Liver (tissue), 9 donors: ENCODE measurements around the gene KYNU. TPM values are rescaled to one million over a fixed set of nuclear protein-coding genes. Genes with fewer than 3 reads are reported as not detected.

Experiments used
- DNase-seq: peaks from one replicate; pipeline ENCODE4 v3.0.0-alpha.2; 2017; ENCODE audit warnings: low spot score
- H3K27ac ChIP-seq, 2 donors: one replicate each; pipeline ENCODE4 v1.7.0; 2013; ENCODE audit warnings: inconsistent platforms in 2 of 2, low read length in 2 of 2, control low read depth in 1 of 2, low read depth in 1 of 2, mild to moderate bottlenecking in 1 of 2
- H3K27me3 ChIP-seq, 4 donors: one replicate each; pipeline versions ENCODE4 v1.6.1 to v1.7.0; 2013; ENCODE audit warnings: low read length in 3 of 4, inconsistent platforms in 1 of 4, mild to moderate bottlenecking in 1 of 4, moderate library complexity in 1 of 4; ENCODE audit not compliant: control insufficient read depth in 4 of 4, insufficient read depth in 4 of 4
- H3K36me3 ChIP-seq, 4 donors: one replicate each; pipeline versions ENCODE4 v1.6.1 to v1.7.0; 2013; ENCODE audit warnings: low read length in 3 of 4, mild to moderate bottlenecking in 3 of 4, low read depth in 1 of 4, moderate library complexity in 1 of 4; ENCODE audit not compliant: control insufficient read depth in 4 of 4, insufficient read depth in 3 of 4
- H3K4me1 ChIP-seq, 4 donors: one replicate each; pipeline versions ENCODE4 v1.6.1 to v1.7.0; 2013; ENCODE audit warnings: low read length in 3 of 4, mild to moderate bottlenecking in 3 of 4, moderate library complexity in 1 of 4; ENCODE audit not compliant: control insufficient read depth in 4 of 4, insufficient read depth in 4 of 4
- H3K4me3 ChIP-seq, 3 donors: one replicate each; pipeline versions ENCODE4 v1.6.1 to v1.7.0; 2013; ENCODE audit warnings: low read length in 3 of 3, control low read depth in 1 of 3, low read depth in 1 of 3, mild to moderate bottlenecking in 1 of 3
- H3K9ac ChIP-seq, 2 donors: one replicate each; pipeline ENCODE4 v1.7.0; 2013; ENCODE audit warnings: low read length in 2 of 2, mild to moderate bottlenecking in 2 of 2, moderate library complexity in 2 of 2, control low read depth in 1 of 2, low read depth in 1 of 2
- H3K9me3 ChIP-seq, 4 donors: one replicate each; pipeline versions ENCODE4 v1.6.1 to v1.7.0; 2013; ENCODE audit warnings: low read length in 3 of 4; ENCODE audit not compliant: control insufficient read depth in 4 of 4
- EGR1 ChIP-seq, 2 donors: IDR thresholded peaks; 2 replicates each; pipeline ENCODE4 v1.6.1; 2016 to 2018; ENCODE audit warnings: antibody characterized with exemption in 2 of 2, low read depth in 2 of 2
- FOXA1 ChIP-seq: IDR thresholded peaks from 2 replicates; pipeline ENCODE4 v1.6.1; 2016; ENCODE audit warnings: antibody characterized with exemption
- FOXA2 ChIP-seq: IDR thresholded peaks from 2 replicates; pipeline ENCODE4 v1.6.1; 2016; ENCODE audit warnings: antibody characterized with exemption
- GABPA ChIP-seq, 2 donors: IDR thresholded peaks in 1 of 2; conservative IDR thresholded peaks in 1 of 2; 2 replicates each; pipeline ENCODE4 v1.6.1; 2016; ENCODE audit warnings: antibody characterized with exemption in 2 of 2, mild to moderate bottlenecking in 1 of 2, moderate library complexity in 1 of 2
- HNF4A ChIP-seq, 2 donors: conservative IDR thresholded peaks; 2 replicates each; pipeline ENCODE4 v1.6.1; 2016; ENCODE audit warnings: antibody characterized with exemption in 2 of 2, mild to moderate bottlenecking in 2 of 2
- HNF4G ChIP-seq: IDR thresholded peaks from 2 replicates; pipeline ENCODE4 v1.6.1; 2016; ENCODE audit warnings: antibody characterized with exemption
- JUND ChIP-seq, 2 donors: IDR thresholded peaks; 2 replicates each; pipeline ENCODE4 v1.6.1; 2016; ENCODE audit warnings: antibody characterized with exemption in 2 of 2
- NR2F2 ChIP-seq: IDR thresholded peaks from 2 replicates; pipeline ENCODE4 v1.6.1; 2016; ENCODE audit warnings: antibody characterized with exemption
- RAD21 ChIP-seq, 2 donors: IDR thresholded peaks; 2 replicates each; pipeline ENCODE4 v1.6.1; 2016; ENCODE audit warnings: antibody characterized with exemption in 2 of 2, mild to moderate bottlenecking in 2 of 2
- REST ChIP-seq: IDR thresholded peaks from 2 replicates; pipeline ENCODE4 v1.6.1; 2016; ENCODE audit warnings: antibody characterized with exemption, mild to moderate bottlenecking
- RXRA ChIP-seq, 2 donors: IDR thresholded peaks; 2 replicates each; pipeline ENCODE4 v1.6.1; 2017 to 2018; ENCODE audit warnings: antibody characterized with exemption in 2 of 2, mild to moderate bottlenecking in 1 of 2
- SP1 ChIP-seq: IDR thresholded peaks from 2 replicates; pipeline ENCODE4 v1.6.1; 2018; ENCODE audit warnings: antibody characterized with exemption, mild to moderate bottlenecking
- TAF1 ChIP-seq: conservative IDR thresholded peaks from 2 replicates; pipeline ENCODE4 v1.6.1; 2016; ENCODE audit warnings: antibody characterized with exemption, mild to moderate bottlenecking
- YY1 ChIP-seq: IDR thresholded peaks from 2 replicates; pipeline ENCODE4 v1.6.1; 2016; ENCODE audit warnings: antibody characterized with exemption, mild to moderate bottlenecking
- WGBS: extraction: QIAGEN DNeasy Blood & Tissue Kit; methylation state at CpG from one replicate; pipeline ENCODE4 v1.1.7; 2013; 5-methylcytosine and 5-hydroxymethylcytosine counted together
- polyA plus RNA-seq, 2 donors: library from polyadenylated mRNA; stranded (reverse) in 1 of 2; unstranded in 1 of 2; fragments of 200-250 nt in 1 of 2; fragments of >200 nt in 1 of 2; fragmentation: Nextera tagmentation in 1 of 2; extraction: Ambion mirVana in 1 of 2; gene quantifications; one replicate each; pipeline versions ENCODE4 v1.2.1 to v1.2.3, GENCODE V29; 2013 to 2015
- total RNA-seq, 2 donors: library from RNA; depleted of rRNA; stranded (reverse); fragments of >200 nt; gene quantifications; one replicate each; pipeline ENCODE4 v1.2.3, GENCODE V29; 2014
- TF ChIP-seq, protein P1 (sequence below): IDR thresholded peaks from 2 replicates; pipeline ENCODE4 v1.6.1; 2016; ENCODE audit warnings: antibody characterized with exemption
- TF ChIP-seq, protein P2 (sequence below): fragments of 150-350 bp; IDR thresholded peaks from 2 replicates; pipeline ENCODE4 v1.5.1; 2017; ENCODE audit warnings: improper control_type of control experiment, low read depth, low read length; ENCODE audit not compliant: missing input control
- TF ChIP-seq, protein P3 (sequence below): IDR thresholded peaks from 2 replicates; pipeline ENCODE4 v1.6.1; 2016; ENCODE audit warnings: antibody characterized with exemption
- TF ChIP-seq, protein P4 (sequence below): IDR thresholded peaks from 2 replicates; pipeline ENCODE4 v1.6.1; 2016; ENCODE audit warnings: antibody characterized with exemption
- donor health status: healthy.
- donor health status: healthy.
- donor health status: healthy.
- donor health status: healthy.
- donor health status: healthy.

The KYNU gene
- total and polyA plus RNA-seq, 4 donors: 24.0 to 64.3 (median 32.8) TPM

- Histone ChIP-seq H3K4me3 (no peak overlapping the region), H3K4me1 (peaks cover 0 to 14% (median 9%) of the 10 kb centered on the region in 4 donors), H3K27me3 (no peaks in the 10 kb centered on the region), H3K27ac (no peak overlapping the region), H3K36me3 (peaks cover 0 to 3% (median 0%) of the 10 kb centered on the region in 4 donors), H3K9ac (no peak overlapping the region), H3K9me3 (no peaks in the 10 kb centered on the region)
- DNase-seq: no peak
- WGBS: 3% methylated on average over 1 of the region's 1 CpG
- TF ChIP-seq SP1 (no peak), NR2F2 (no peak), FOXA2 (no peak), GABPA (IDR thresholded peaks at IDR 0.05 in 1 of 2, conservative IDR thresholded peaks at IDR 0.05 in 1 of 2) (no peak), EGR1 (IDR thresholded peaks at IDR 0.05; ENCODE audit: low read depth in 2 of 2) (no peak), HNF4G (no peak), HNF4A (conservative IDR thresholded peaks at IDR 0.05) (no peak), FOXA1 (no peak), REST (no peak), JUND (IDR thresholded peaks at IDR 0.05) (no peak), RXRA (IDR thresholded peaks at IDR 0.05) (no peak), RAD21 (IDR thresholded peaks at IDR 0.05) (no peak), TAF1 (no peak), YY1 (no peak)
- TF ChIP-seq, protein P1, sequence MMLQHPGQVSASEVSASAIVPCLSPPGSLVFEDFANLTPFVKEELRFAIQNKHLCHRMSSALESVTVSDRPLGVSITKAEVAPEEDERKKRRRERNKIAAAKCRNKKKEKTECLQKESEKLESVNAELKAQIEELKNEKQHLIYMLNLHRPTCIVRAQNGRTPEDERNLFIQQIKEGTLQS: no peak
- TF ChIP-seq, protein P2, sequence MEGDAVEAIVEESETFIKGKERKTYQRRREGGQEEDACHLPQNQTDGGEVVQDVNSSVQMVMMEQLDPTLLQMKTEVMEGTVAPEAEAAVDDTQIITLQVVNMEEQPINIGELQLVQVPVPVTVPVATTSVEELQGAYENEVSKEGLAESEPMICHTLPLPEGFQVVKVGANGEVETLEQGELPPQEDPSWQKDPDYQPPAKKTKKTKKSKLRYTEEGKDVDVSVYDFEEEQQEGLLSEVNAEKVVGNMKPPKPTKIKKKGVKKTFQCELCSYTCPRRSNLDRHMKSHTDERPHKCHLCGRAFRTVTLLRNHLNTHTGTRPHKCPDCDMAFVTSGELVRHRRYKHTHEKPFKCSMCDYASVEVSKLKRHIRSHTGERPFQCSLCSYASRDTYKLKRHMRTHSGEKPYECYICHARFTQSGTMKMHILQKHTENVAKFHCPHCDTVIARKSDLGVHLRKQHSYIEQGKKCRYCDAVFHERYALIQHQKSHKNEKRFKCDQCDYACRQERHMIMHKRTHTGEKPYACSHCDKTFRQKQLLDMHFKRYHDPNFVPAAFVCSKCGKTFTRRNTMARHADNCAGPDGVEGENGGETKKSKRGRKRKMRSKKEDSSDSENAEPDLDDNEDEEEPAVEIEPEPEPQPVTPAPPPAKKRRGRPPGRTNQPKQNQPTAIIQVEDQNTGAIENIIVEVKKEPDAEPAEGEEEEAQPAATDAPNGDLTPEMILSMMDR: no peak
- TF ChIP-seq, protein P3, sequence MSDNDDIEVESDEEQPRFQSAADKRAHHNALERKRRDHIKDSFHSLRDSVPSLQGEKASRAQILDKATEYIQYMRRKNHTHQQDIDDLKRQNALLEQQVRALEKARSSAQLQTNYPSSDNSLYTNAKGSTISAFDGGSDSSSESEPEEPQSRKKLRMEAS: no peak
- TF ChIP-seq, protein P4, sequence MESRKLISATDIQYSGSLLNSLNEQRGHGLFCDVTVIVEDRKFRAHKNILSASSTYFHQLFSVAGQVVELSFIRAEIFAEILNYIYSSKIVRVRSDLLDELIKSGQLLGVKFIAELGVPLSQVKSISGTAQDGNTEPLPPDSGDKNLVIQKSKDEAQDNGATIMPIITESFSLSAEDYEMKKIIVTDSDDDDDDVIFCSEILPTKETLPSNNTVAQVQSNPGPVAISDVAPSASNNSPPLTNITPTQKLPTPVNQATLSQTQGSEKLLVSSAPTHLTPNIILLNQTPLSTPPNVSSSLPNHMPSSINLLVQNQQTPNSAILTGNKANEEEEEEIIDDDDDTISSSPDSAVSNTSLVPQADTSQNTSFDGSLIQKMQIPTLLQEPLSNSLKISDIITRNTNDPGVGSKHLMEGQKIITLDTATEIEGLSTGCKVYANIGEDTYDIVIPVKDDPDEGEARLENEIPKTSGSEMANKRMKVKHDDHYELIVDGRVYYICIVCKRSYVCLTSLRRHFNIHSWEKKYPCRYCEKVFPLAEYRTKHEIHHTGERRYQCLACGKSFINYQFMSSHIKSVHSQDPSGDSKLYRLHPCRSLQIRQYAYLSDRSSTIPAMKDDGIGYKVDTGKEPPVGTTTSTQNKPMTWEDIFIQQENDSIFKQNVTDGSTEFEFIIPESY: no peak
Observed at GRCh38 chr2:142981069-142981378, 103.6 kb downstream of the KYNU start.
